ENCODE results near the gene MAP3K14.

GRCh38 chr17:45300060-45300751 lies 16.6 kb downstream of the MAP3K14 start:
- TF ChIP-seq EZH2phosphoT487 (IDR thresholded peaks at IDR 0.05; ENCODE audit: borderline replicate concordance, low read length) (no peak), CTCF (conservative IDR thresholded peaks at IDR 0.05; ENCODE audit: low read depth, low read length) (0 out of 2 replicates have a peak, but pooled peaks have one; percentile 14), EZH2 (IDR thresholded peaks at IDR 0.05; ENCODE audit: low read length, unreplicated experiment) (no peak)
